ENCODE results near the gene NMNAT2.

GRCh38 chr1:183278739-183279591 lies 139.2 kb downstream of the NMNAT2 start:
- TF ChIP-seq CTCF (IDR thresholded peaks at IDR 0.05; ENCODE audit: low read length) (no peak), EZH2 (IDR thresholded peaks at IDR 0.05; ENCODE audit: borderline replicate concordance, low read length) (no peak)

All from OCI-LY1 (cell line).